Brain microvascular endothelial cell (primary cell): ENCODE measurements around the gene DEGS2.

Experiments
- DNase-seq: peaks from one replicate; pipeline ENCODE4 v3.0.0-alpha.2; 2020
- H3K27ac ChIP-seq: fragments of 250-450 bp; sonication (Bioruptor Pico); 2 replicates; pipeline ENCODE4 v1.5.1; 2020; ENCODE audit warnings: mild to moderate bottlenecking, moderate library complexity
- H3K27me3 ChIP-seq: fragments of 250-450 bp; sonication (Bioruptor Pico); replicated peaks from 2 replicates; pipeline ENCODE4 v1.5.1; 2020; ENCODE audit warnings: mild to moderate bottlenecking
- H3K36me3 ChIP-seq: fragments of 250-450 bp; sonication (Bioruptor Pico); replicated peaks from 2 replicates; pipeline ENCODE4 v1.5.1; 2020; ENCODE audit warnings: mild to moderate bottlenecking
- H3K4me3 ChIP-seq: 2 replicates; pipeline ENCODE4 v1.5.1; 2011; ENCODE audit warnings: low read depth, mild to moderate bottlenecking, control low read depth, low read length, moderate library complexity
- in situ Hi-C: cut with HindIII; loops from 2 replicates; pipeline ENCODE4 v1.10.0; 2017; ENCODE audit warnings: low sequenced_read_pairs, low pct_ligation_motif_present
- TF ChIP-seq, protein P1 (sequence below): IDR thresholded peaks from 2 replicates; pipeline ENCODE4 v1.5.1; 2011; ENCODE audit warnings: low read depth, mild to moderate bottlenecking, moderate library complexity, low read length, control low read depth, inconsistent platforms; ENCODE audit errors: missing control alignments

The DEGS2 gene

GRCh38 chr14:100132903-100133510, 26.4 kb downstream of the DEGS2 start:
- no peak overlapping the region for H3K4me3 ChIP-seq
- no peaks in the 10 kb centered on the region for H3K27me3 ChIP-seq
- H3K36me3 ChIP-seq: no peaks in the 10 kb centered on the region
- TF ChIP-seq, protein P1, sequence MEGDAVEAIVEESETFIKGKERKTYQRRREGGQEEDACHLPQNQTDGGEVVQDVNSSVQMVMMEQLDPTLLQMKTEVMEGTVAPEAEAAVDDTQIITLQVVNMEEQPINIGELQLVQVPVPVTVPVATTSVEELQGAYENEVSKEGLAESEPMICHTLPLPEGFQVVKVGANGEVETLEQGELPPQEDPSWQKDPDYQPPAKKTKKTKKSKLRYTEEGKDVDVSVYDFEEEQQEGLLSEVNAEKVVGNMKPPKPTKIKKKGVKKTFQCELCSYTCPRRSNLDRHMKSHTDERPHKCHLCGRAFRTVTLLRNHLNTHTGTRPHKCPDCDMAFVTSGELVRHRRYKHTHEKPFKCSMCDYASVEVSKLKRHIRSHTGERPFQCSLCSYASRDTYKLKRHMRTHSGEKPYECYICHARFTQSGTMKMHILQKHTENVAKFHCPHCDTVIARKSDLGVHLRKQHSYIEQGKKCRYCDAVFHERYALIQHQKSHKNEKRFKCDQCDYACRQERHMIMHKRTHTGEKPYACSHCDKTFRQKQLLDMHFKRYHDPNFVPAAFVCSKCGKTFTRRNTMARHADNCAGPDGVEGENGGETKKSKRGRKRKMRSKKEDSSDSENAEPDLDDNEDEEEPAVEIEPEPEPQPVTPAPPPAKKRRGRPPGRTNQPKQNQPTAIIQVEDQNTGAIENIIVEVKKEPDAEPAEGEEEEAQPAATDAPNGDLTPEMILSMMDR: no peak
- in situ Hi-C loops: no loop called here
- no peak for DNase-seq
- H3K27ac ChIP-seq: no peak overlapping the region

GRCh38 chr14:100132161-100132902, 27.1 kb downstream of the DEGS2 start:
- TF ChIP-seq, protein P1: no peak
- DNase-seq: peak; percentile 38
- Histone ChIP-seq H3K27ac (no peak overlapping the region), H3K36me3 (no peaks in the 10 kb centered on the region), H3K4me3 (no peak overlapping the region), H3K27me3 (no peaks in the 10 kb centered on the region)
- in situ Hi-C loops: no loop called here

DNA sequence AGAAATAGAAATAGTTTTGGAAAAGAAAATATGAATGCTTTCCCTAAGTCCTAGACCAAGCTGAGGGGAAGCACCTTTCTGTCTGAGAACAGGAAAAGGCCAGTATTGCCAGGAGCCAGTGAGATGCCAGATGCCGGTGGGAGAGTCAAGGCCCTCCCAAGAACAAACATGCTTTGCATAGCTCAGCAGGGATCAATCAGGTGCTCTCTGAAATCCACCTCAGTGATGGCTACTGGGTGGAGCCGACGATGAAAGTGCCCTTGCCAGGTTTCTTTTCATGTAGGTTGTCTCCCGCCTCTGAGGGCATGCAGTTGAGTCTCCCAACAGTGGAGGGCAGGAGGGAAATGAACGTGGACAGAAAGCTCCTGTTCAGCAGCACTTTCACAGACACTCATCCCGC, 28.3 kb downstream of the DEGS2 start:
- in situ Hi-C loops: no loop called here
- DNase-seq: no peak
- Histone ChIP-seq H3K4me3 (no peak overlapping the region), H3K36me3 (peaks cover 2% of the 10 kb centered on the region), H3K27ac (no peak overlapping the region), H3K27me3 (no peaks in the 10 kb centered on the region)
- TF ChIP-seq, protein P1: no peak

GRCh38 chr14:100130521-100130920, 28.9 kb downstream of the DEGS2 start:
- Histone ChIP-seq H3K4me3 (no peak overlapping the region), H3K27ac (no peak overlapping the region), H3K27me3 (no peaks in the 10 kb centered on the region), H3K36me3 (peaks cover 2% of the 10 kb centered on the region)
- TF ChIP-seq, protein P1: no peak
- no peak for DNase-seq
- in situ Hi-C loops: no loop called here

DNA sequence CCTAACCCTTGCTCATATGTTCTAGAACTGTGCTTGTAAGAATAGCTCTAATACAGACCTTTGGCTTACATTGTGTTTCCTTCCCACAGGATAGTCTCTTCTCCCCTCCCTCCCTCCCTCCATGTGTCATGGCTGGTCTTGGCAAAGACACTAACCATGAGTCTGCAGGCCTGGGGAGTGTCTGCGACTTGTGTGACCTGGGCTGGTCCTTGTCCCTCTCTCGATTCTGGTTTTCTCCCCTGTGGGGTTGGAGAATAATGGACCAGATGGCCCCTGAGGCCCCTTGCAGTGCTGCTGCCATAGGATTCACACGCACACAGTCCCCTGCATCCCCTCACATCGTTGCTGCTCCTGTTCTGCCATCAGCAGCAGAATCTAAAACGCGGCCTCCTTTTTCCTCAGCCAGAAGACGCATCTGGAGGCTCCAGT, 30.3 kb downstream of the DEGS2 start:
- Histone ChIP-seq H3K27me3 (no peaks in the 10 kb centered on the region), H3K27ac (no peak overlapping the region), H3K36me3 (peaks cover 2% of the 10 kb centered on the region), H3K4me3 (no peak overlapping the region)
- TF ChIP-seq, protein P1: no peak
- in situ Hi-C loops: no loop called here
- no peak for DNase-seq

DNA sequence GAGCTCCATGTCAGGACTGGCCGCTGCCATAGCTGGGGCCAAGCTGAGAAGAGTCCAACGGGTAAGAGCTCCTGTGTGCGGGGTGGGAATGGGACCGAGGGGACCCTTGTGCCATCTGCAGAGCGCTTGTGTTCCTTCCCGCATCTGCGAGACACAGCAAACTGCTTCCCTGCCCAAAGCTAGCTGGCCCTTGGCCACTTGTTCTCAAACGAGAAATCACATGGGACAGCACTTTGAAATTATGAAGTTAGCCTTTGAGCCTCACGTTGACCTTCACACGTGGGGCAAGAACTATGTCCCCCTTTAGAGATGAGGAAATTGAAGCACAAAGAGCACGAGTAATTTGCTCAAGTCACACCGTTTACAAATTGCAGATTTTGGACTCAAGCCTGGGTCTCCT, 30.8 kb downstream of the DEGS2 start:
- no peak overlapping the region for H3K27ac ChIP-seq

More for the DNA sequence above, 30.8 kb downstream of the DEGS2 start:
- peaks cover 2% of the 10 kb centered on the region for H3K36me3 ChIP-seq
- in situ Hi-C loops: no loop called here
- no peaks in the 10 kb centered on the region for H3K27me3 ChIP-seq
- no peak overlapping the region for H3K4me3 ChIP-seq
- DNase-seq: no peak
- TF ChIP-seq, protein P1: no peak
